Activated CD8-positive, alpha-beta T cell treated with anti-CD3 and anti-CD28 coated beads for 36 hours (primary cell): ENCODE data around the gene RASGRF2. TPM values are rescaled to one million over a fixed set of nuclear protein-coding genes. Genes with fewer than 3 reads are reported as not detected.

Source experiments
- ATAC-seq: fragments of 200-7000 bp; cut with Tn5 transposase; one replicate; pipeline ENCODE4 v1.10.0; 2021; ENCODE audit warnings: mild to moderate bottlenecking, moderate library complexity
- CTCF ChIA-PET: fragments of 350-600 bp; sonication (Branson Sonifier 250); formaldehyde crosslinking; loops from one replicate; lab custom pipeline; 2021; ENCODE audit warnings: antibody characterized with exemption; lab: Charles Lee
- POLR2A ChIA-PET: fragments of 350-600 bp; sonication (Branson Sonifier 250); formaldehyde crosslinking; loops from one replicate; lab custom pipeline; 2021; ENCODE audit warnings: antibody characterized with exemption; lab: Charles Lee
- DNase-seq: peaks from one replicate; pipeline ENCODE4 v3.0.0-alpha.2; 2020
- H3K27ac Mint-ChIP-seq: one replicate; pipeline ENCODE4 v1.8.0; 2021; ENCODE audit warnings: mild to moderate bottlenecking, mixed read lengths
- H3K27me3 Mint-ChIP-seq: one replicate; pipeline ENCODE4 v1.8.0; 2021; ENCODE audit warnings: mixed read lengths
- H3K36me3 Mint-ChIP-seq: one replicate; pipeline ENCODE4 v1.8.0; 2021; ENCODE audit warnings: low read depth, mixed read lengths
- H3K4me1 Mint-ChIP-seq: one replicate; pipeline ENCODE4 v1.8.0; 2021; ENCODE audit warnings: low read depth, mixed read lengths
- H3K4me3 Mint-ChIP-seq: one replicate; pipeline ENCODE4 v1.8.0; 2021; ENCODE audit warnings: mild to moderate bottlenecking, moderate library complexity, mixed read lengths
- H3K9me3 Mint-ChIP-seq: one replicate; pipeline ENCODE4 v1.8.0; 2021; ENCODE audit warnings: mixed read lengths
- CTCF ChIP-seq: fragments of 200-600 bp; IDR thresholded peaks from one replicate; pipeline ENCODE4 v1.8.0; 2022; ENCODE audit warnings: antibody characterized with exemption, mild to moderate bottlenecking
- intact Hi-C: fragments of 100-400 bp; cut with micrococcal nuclease; formaldehyde crosslinking; loops from one replicate; pipeline ENCODE4 v1.10.0; 2022
- total RNA-seq, 2 experiments: library from RNA; stranded (reverse); gene quantifications; one replicate each; pipeline ENCODE4 v1.2.3, GENCODE V29; 2021

Gene RASGRF2
- total RNA-seq, 2 experiments from 2014 or later = 14.9 to 15.8 TPM

DNA sequence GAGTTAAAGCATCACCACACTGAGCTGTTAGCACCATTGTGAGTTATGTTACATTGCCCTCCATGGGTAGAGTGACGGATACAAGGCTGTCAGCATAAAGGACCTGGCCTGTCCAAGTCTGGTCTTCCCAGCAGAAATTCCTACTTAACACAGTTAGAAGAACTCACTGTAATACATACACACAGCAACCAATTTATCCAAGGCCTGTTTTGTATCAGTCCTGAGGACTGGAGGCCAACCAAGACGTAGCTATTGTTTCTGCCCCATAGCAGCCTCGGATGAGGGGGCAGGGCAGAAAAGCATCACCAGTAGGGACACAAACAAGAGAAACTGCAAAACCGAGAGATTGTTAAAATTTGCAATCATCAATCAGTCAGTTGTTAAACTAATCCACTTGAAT is 206.9 kb downstream of the RASGRF2 start:
- Mint-ChIP-seq H3K4me1 (peaks cover 16% of the 10 kb centered on the region), H3K9me3 (no peaks in the 10 kb centered on the region), H3K36me3 (peaks cover 2% of the 10 kb centered on the region), H3K4me3 (no peak overlapping the region), H3K27ac (no peak overlapping the region), H3K27me3 (no peaks in the 10 kb centered on the region)
- intact Hi-C loops = loop anchor here (5.0 kb wide), 1 partner anchor 480 kb away; no protein-coding TSS in a partner anchor
- DNase-seq = no peak
- ChIA-PET POLR2A (interaction anchor here (0.6 kb wide), 1 partner anchor 210 kb away, joined by 3 read pairs; no protein-coding TSS in a partner anchor), CTCF (interaction anchor here (0.9 to 2.2 kb wide), 8 partner anchors 9 to 480 kb away, joined by 3 to 9 read pairs (median 4); no protein-coding TSS in a partner anchor)
- ATAC-seq = no peak
- TF ChIP-seq CTCF = no peak

DNA sequence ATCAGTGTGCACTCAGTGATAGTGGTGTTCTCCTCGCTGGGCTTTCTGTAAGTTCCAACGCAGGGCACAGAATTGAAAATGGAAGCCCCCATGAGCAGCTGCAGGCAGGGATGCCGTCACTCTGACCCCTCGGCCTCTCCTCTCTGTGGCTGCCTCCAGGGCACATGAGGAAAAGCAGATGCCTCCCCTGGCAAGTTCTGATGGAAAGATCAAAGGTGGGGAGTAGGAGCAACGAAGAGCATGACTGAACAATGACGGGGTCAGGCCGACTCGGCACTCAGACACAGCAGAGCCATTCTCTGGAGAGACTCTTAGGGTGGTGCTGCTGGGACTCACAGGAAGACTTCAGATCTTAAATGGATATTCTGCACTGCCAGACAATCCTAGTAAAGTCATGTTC is 207.4 kb downstream of the RASGRF2 start:
- CTCF ChIA-PET = interaction anchor here (1.1 to 2.2 kb wide), 4 partner anchors 9 to 480 kb away, joined by 3 to 9 read pairs (median 4); no protein-coding TSS in a partner anchor
- ATAC-seq (no peak), DNase-seq (no peak)
- H3K4me1 Mint-ChIP-seq = peaks cover 16% of the 10 kb centered on the region
- no peaks in the 10 kb centered on the region for H3K9me3 Mint-ChIP-seq
- peaks cover 2% of the 10 kb centered on the region for H3K36me3 Mint-ChIP-seq
- H3K27ac Mint-ChIP-seq = no peak overlapping the region
- no peak for TF ChIP-seq CTCF
- no peak overlapping the region for H3K4me3 Mint-ChIP-seq
- intact Hi-C loops = loop anchor here (5.0 kb wide), 1 partner anchor 480 kb away; no protein-coding TSS in a partner anchor
- POLR2A ChIA-PET = interaction anchor here (0.6 kb wide), 1 partner anchor 211 kb away, joined by 3 read pairs; no protein-coding TSS in a partner anchor
- H3K27me3 Mint-ChIP-seq = no peaks in the 10 kb centered on the region

DNA sequence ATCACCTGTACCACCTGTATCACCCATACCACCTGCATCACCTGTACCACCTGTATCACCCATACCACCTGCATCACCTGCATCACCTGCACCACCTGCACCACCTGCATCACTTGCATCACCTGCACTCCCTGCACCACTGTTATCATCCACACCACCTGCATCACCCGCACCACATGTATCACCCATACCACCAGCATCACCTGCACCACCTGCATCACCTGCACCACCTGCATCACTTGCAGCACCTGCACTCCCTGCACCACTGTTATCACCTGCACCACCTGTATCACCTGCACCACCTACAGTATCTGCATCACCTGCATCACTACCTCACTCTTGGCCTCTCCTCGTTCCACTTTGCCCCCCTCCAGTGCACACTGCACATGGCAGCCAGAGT is 209.8 kb downstream of the RASGRF2 start:
- no peak overlapping the region for H3K27ac Mint-ChIP-seq
- DNase-seq (no peak), ATAC-seq (no peak)
- no peaks in the 10 kb centered on the region for H3K27me3 Mint-ChIP-seq
- no peaks in the 10 kb centered on the region for H3K9me3 Mint-ChIP-seq
- intact Hi-C loops = loop anchor here (5.0 kb wide), 1 partner anchor 483 kb away; no protein-coding TSS in a partner anchor
- H3K4me3 Mint-ChIP-seq = no peak overlapping the region
- peaks cover 2% of the 10 kb centered on the region for H3K36me3 Mint-ChIP-seq
- TF ChIP-seq CTCF = no peak
- ChIA-PET CTCF (no interaction called here), POLR2A (no interaction called here)
- H3K4me1 Mint-ChIP-seq = peaks cover 3% of the 10 kb centered on the region

- no peak for DNase-seq
- ChIA-PET POLR2A (no interaction called here), CTCF (no interaction called here)
- no peaks in the 10 kb centered on the region for H3K27me3 Mint-ChIP-seq
- TF ChIP-seq CTCF = no peak
- H3K27ac Mint-ChIP-seq = no peak overlapping the region
- H3K36me3 Mint-ChIP-seq = peaks cover 2% of the 10 kb centered on the region
- H3K4me3 Mint-ChIP-seq = no peak overlapping the region
- no peaks in the 10 kb centered on the region for H3K4me1 Mint-ChIP-seq
- H3K9me3 Mint-ChIP-seq = no peaks in the 10 kb centered on the region
- intact Hi-C loops = no loop called here
- no peak for ATAC-seq
Observed at GRCh38 chr5:81171769-81172168, 211.6 kb downstream of the RASGRF2 start.

- H3K27ac Mint-ChIP-seq = no peak overlapping the region
- no peak for ATAC-seq
- ChIA-PET CTCF (interaction anchor here (0.9 kb wide), 1 partner anchor 21 kb away, joined by 3 read pairs; no protein-coding TSS in a partner anchor), POLR2A (no interaction called here)
- no peak for DNase-seq
- no peaks in the 10 kb centered on the region for H3K9me3 Mint-ChIP-seq
- no peak for TF ChIP-seq CTCF
- peaks cover 2% of the 10 kb centered on the region for H3K36me3 Mint-ChIP-seq
- intact Hi-C loops = no loop called here
- H3K4me3 Mint-ChIP-seq = no peak overlapping the region
- no peaks in the 10 kb centered on the region for H3K27me3 Mint-ChIP-seq
- no peaks in the 10 kb centered on the region for H3K4me1 Mint-ChIP-seq
Observed at GRCh38 chr5:81172710-81173109, 212.5 kb downstream of the RASGRF2 start.
